Pancreas (tissue), 10 donors: ENCODE measurements around the gene LMBRD2. TPM values are rescaled to one million over a fixed set of nuclear protein-coding genes. Genes with fewer than 3 reads are reported as not detected.

Source experiments
- ATAC-seq, 4 donors: fragments of 200-7000 bp; cut with Tn5 transposase; one replicate each; pipeline versions ENCODE4 v1.8.0 to v1.9.1; 2020; ENCODE audit warnings: mild to moderate bottlenecking in 4 of 4, moderate library complexity in 4 of 4
- DNase-seq, 6 donors: peaks; one replicate each; pipeline ENCODE4 v3.0.0-alpha.2; 2020
- FAIRE-seq: peaks from 2 replicates; lab custom pipeline; 2012; peaks lifted over from hg19 to GRCh38; lab: Jason Lieb, UNC
- H3K27ac ChIP-seq, 4 donors: fragments of 200-600 bp; sonication (generic); 1 replicate in 3 of 4; 2 replicates in 1 of 4; pipeline versions ENCODE4 v1.5.0 to v1.8.0; 2020
- H3K27me3 ChIP-seq, 4 donors: fragments of 200-600 bp; one replicate each; pipeline ENCODE4 v1.8.0; 2021
- H3K36me3 ChIP-seq, 3 donors: fragments of 200-600 bp; sonication (generic) in 1 of 3; one replicate each; pipeline versions ENCODE4 v1.5.0 to v1.8.0; 2020 to 2021
- H3K4me1 ChIP-seq, 3 donors: fragments of 200-600 bp; one replicate each; pipeline ENCODE4 v1.8.0; 2021
- H3K4me3 ChIP-seq, 4 donors: fragments of 200-600 bp; sonication (generic) in 2 of 4; one replicate each; pipeline versions ENCODE4 v1.5.0 to v1.8.0; 2020 to 2021
- H3K9me3 ChIP-seq, 4 donors: fragments of 200-600 bp; one replicate each; pipeline ENCODE4 v1.8.0; 2021
- CTCF ChIP-seq, 4 donors: fragments of 200-600 bp; sonication (generic) in 3 of 4; IDR thresholded peaks; one replicate each; pipeline versions ENCODE4 v1.5.0 to v1.8.0; 2021; ENCODE audit warnings: antibody characterized with exemption in 4 of 4
- WGBS, 2 donors: extraction: QIAGEN DNeasy Blood & Tissue Kit; methylation state at CpG; one replicate each; pipeline ENCODE4 v1.1.7; 2013; 5-methylcytosine and 5-hydroxymethylcytosine counted together
- intact Hi-C, 3 donors: fragments of 100-400 bp; cut with DNase I; formaldehyde crosslinking; loops; one replicate each; pipeline versions ENCODE4 v1.11.1 to v1.14.2; 2022
- polyA plus RNA-seq, 2 donors: library from polyadenylated mRNA; stranded (reverse); fragments of 200-250 nt; gene quantifications; one replicate each; pipeline ENCODE4 v1.2.3, GENCODE V29; 2013
- total RNA-seq, 6 donors: library from RNA; stranded (reverse); fragmentation: NEBNext Ultra II Directional in 4 of 6; extraction: Animal tissue kit (Norgen Biotek cat#: 25700) in 4 of 6; gene quantifications; one replicate each; pipeline versions ENCODE4 v1.2.1 to v1.2.4, GENCODE V29; 2021 to 2023
- donor health status: healthy with polysubstance abuse.
- donor health status: DM: no; HTN: no; CAD: no; lungs with moderate emphysema.
- donor health status: DM: no; HTN: no; CAD: no.
- donor health status: control.
- donor health status: control.
- donor health status: Bipolar disorder and iron deficiency.
- donor health status: DM: yes; HTN: yes; CAD: no.
- donor health status: DM: no; HTN: no; CAD: no.
- donor health status: DM: no; HTN: no; CAD: no.
- donor health status: DM: yes; HTN: yes; CAD: no.

The LMBRD2 gene
- total and polyA plus RNA-seq, 8 donors: 1.0 to 8.3 (median 6.1) TPM

GRCh38 chr5:36152324-36153297 lies 924 bp upstream of the LMBRD2 start:
- intact Hi-C loops: no loop called here
- Histone ChIP-seq H3K27me3 (no peaks in the 10 kb centered on the region), H3K4me1 (peaks cover 4 to 16% (median 8%) of the 10 kb centered on the region in 3 donors), H3K4me3 (peak overlapping the region; percentile 79 to 98 (median 88)), H3K27ac (no peak overlapping the region), H3K36me3 (no peaks in the 10 kb centered on the region), H3K9me3 (no peaks in the 10 kb centered on the region)
- DNase-seq: peak in 1 of 6 donors; percentile 31
- WGBS, 2 donors: 4 to 6% methylated on average over 24 of the region's 24 CpGs
- no peak for FAIRE-seq
- ATAC-seq: peak in 2 of 4 donors; percentile 5 to 15
- no peak for TF ChIP-seq CTCF (IDR thresholded peaks at IDR 0.05)

GRCh38 chr5:36150676-36151433 lies 832 bp downstream of the LMBRD2 start:
- no peaks in the 10 kb centered on the region for H3K36me3 ChIP-seq
- DNase-seq: peak in 4 of 6 donors; percentile 24 to 31 (median 27)
- H3K27me3 ChIP-seq: no peaks in the 10 kb centered on the region
- H3K4me1 ChIP-seq: peaks cover 4 to 16% (median 8%) of the 10 kb centered on the region in 3 donors
- no peak for FAIRE-seq
- peak; percentile 22 to 44 (median 30) for ATAC-seq
- peak overlapping the region; percentile 70 to 83 (median 79) for H3K27ac ChIP-seq
- intact Hi-C loops: no loop called here
- H3K9me3 ChIP-seq: no peaks in the 10 kb centered on the region
- peak overlapping the region; percentile 79 to 98 (median 88) for H3K4me3 ChIP-seq
- WGBS, 2 donors: 2% methylated on average over 23 of the region's 23 CpGs
- no peak for TF ChIP-seq CTCF (IDR thresholded peaks at IDR 0.05)

GRCh38 chr5:36147681-36148080 lies 4.0 kb downstream of the LMBRD2 start:
- no peak for DNase-seq
- Histone ChIP-seq H3K27ac (no peak overlapping the region), H3K27me3 (peaks cover 0 to 4% (median 0%) of the 10 kb centered on the region in 4 donors), H3K36me3 (no peaks in the 10 kb centered on the region), H3K9me3 (no peaks in the 10 kb centered on the region), H3K4me1 (peaks cover 4 to 10% (median 8%) of the 10 kb centered on the region in 3 donors), H3K4me3 (no peak overlapping the region)
- TF ChIP-seq CTCF (IDR thresholded peaks at IDR 0.05): no peak
- no peak for ATAC-seq
- no peak for FAIRE-seq
- WGBS, 2 donors: 96% methylated on average over 2 of the region's 2 CpGs
- intact Hi-C loops: no loop called here

GRCh38 chr5:36146390-36146789 lies 5.3 kb downstream of the LMBRD2 start:
- intact Hi-C loops: no loop called here
- no peak overlapping the region for H3K27ac ChIP-seq
- 60 to 75% methylated on average over 3 of the region's 3 CpGs for WGBS, 2 donors
- peaks cover 0 to 4% (median 0%) of the 10 kb centered on the region in 4 donors for H3K27me3 ChIP-seq
- no peaks in the 10 kb centered on the region for H3K36me3 ChIP-seq
- no peak for ATAC-seq
- TF ChIP-seq CTCF (IDR thresholded peaks at IDR 0.05): no peak
- H3K9me3 ChIP-seq: no peaks in the 10 kb centered on the region
- no peak overlapping the region for H3K4me3 ChIP-seq
- H3K4me1 ChIP-seq: peaks cover 4 to 8% (median 8%) of the 10 kb centered on the region in 3 donors
- DNase-seq: no peak
- no peak for FAIRE-seq
